ENCODE measurements around the gene FIBP.

DNA sequence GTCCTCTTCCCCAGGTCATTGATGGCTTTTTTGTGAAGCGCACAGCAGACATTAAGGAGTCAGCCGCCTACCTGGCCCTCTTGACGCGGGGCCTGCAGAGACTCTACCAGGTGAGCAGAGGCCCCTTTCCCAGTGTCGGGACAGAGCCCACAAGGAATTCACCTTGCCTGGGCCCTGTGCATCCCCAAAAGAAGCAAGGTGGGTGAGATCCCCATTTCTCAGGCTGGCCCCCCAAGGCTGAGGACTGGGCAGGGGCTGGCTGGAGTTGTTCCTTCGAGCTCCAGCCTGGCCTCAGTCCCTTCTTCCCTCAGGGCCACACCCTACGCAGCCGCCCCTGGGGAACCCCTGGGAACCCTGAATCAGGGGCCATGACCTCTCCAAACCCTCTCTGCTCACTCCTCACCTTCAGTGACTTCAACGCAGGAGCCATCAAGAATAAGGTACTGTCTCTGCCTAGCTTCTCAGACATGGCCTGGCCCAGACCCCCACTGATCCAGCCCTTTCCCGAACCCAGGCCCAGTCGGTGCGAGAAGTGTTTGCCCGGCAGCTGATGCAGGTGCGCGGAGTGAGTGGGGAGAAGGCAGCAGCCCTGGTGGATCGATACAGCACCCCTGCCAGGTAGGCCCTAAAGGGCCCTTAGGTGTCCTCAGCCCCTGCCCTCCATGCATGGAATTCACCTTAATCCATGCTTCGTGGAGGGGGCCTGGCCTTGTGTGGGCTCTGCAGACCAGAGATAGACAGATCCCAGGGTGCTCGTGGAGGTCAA is 23.4 kb downstream of the FIBP start:
- TF ChIP-seq REST (IDR thresholded peaks at IDR 0.05; ENCODE audit: low read depth) (no peak), EP300 (IDR thresholded peaks at IDR 0.05; ENCODE audit: borderline replicate concordance) (no peak), ZBTB7A (IDR thresholded peaks at IDR 0.05; ENCODE audit: low read depth) (no peak), CREB1 (IDR thresholded peaks at IDR 0.05; ENCODE audit: low read depth) (no peak), FOXM1 (IDR thresholded peaks at IDR 0.05; ENCODE audit: borderline replicate concordance, low read depth) (no peak), YY1 (IDR thresholded peaks at IDR 0.05; ENCODE audit: low read depth) (no peak), TAF1 (IDR thresholded peaks at IDR 0.05; ENCODE audit: low read depth) (no peak), RAD21 (IDR thresholded peaks at IDR 0.05; ENCODE audit: low read depth) (no peak)
